GM19043 (cell line): ENCODE results near the gene PTP4A2.
"Not testable (repeated sequence)": the region's sequence is repeated elsewhere in the genome, so short reads cannot be mapped to it uniquely, and the experiment has no call there.

Experiments used
- ATAC-seq: cut with Tn5 transposase; IDR thresholded peaks from one replicate; pipeline ENCODE4 v1.9.1; 2021; ENCODE audit warnings: low read depth; ENCODE audit not compliant: unreplicated experiment

The PTP4A2 gene

DNA sequence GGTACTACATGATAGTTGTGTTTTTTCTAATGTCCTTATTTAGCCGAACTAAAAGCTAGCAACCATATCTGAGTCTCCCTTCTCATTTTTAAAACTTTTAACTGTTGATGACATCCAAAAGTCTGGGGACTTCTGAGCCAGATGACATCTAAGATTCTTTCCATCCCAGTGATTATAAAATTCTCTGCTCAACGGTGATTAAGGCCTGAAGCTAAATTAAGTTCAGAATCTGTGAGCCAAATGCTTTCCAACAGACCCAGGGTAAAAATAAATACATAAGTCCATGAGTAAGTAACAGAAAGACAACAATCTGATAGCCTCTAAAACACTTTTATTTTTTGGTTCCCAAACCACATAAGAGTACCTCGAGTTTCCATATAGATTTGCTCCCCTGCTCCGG lies 13.1 kb upstream of the PTP4A2 start:
- no peak for ATAC-seq

DNA sequence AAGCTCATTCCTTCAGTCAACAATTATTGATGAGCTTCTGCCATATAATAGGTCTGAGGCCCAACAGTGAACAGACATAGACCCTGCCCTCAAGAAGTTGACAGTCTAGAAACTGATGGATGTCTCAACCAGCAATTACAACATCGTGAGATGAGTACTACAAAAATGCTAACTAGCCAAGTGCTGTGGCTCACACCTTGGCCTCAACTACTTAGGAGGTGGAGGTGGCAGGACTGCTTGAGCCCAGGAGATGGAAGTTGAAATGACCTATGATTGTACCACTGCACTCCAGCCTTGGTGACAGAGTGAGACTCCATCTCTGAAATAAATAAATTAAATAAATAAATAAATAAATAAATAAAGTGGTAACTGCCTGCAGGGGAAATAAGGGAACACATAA lies 11.7 kb upstream of the PTP4A2 start:
- ATAC-seq, result no peak

DNA sequence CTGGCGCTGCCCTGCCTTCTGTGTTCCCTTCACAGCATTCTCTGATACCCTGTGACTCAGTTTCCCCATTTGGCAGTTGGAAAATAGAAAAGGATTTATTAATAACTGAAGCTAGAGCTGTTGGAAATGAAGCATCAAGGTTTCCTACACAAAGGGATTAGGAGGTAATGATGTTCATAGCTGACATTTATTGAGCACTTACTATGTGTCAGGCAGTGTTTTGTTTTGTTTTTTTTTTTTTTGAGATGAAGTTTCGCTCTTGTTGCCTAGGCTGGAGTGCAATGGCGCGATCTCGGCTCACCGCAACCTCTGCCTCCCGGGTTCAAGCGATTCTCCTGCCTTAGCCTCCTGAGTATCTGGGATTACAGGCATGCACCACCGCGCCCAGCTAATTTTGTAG lies 7.5 kb upstream of the PTP4A2 start:
- not testable (repeated sequence) for ATAC-seq

DNA sequence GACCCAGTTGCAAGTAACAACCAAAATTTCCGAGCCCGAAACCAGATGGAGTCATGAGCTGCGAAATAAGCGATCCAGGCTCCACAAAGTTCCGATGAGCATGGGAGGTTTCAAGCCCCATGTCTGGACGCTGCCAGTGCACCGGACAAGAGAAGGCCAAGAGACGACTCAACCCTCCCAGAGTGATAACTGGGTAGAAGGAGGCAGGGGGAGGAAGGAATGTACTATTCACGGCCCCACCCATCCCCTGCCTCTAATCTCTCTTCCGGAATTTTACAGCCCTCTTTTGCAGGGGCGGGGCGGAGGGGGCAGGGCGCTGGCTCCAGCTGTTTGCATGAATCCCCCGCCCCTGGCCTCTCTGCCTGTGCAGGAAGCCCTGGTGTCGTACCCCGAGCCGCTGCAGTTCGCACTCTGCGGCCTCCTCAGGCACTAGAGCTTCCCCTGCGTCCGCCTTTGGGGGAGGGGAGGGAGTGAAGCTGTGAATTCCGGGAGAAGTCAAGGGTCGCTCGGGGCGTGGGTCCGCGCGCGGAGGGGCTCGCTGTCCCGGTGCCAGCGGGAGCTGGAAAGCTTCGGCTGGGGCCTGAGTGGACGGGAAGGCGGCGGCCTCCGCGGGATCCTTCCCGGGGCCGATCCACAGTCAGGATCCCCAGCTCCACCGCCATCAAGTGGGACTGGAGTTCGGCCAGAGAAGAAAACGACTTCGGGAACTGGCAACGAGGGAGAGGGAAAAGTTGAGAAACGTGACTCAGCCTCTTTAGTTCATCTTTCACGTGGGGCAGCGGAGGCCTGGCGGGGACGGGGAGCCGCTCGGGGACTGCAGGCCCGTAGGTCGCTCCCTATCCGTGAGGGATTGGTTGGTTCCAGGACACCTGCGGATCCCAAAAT lies 6.3 kb upstream of the PTP4A2 start:
- peak; percentile 57 for ATAC-seq

DNA sequence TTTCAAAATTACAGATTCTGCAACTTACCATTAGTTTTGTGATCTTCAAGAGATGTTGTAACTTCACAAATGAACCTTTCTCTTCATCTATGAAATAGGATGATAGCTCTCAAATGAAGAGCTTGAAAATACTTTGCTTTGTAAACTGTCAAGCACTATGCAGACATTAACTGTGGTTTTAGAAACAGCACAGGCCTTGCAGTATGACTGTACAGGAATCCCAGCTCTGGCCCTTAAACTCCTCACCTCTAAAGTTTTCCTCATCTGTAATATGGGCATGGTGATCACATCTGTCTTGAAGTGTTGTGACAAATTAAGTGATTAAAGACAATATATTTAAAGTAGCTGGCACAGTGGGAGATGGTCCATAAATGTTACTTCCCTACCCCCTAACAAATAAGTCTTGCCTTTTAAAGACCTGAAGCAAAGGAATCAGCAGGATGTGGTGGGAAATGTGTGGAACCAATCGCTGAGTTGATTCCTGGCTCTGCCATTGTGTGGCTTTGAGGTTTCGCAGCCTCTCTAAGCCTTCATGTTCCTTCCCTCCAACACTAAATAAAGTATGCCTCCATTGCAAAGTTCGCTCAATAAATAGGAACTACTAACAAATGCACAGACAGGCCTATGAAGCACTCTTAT lies 5.5 kb upstream of the PTP4A2 start:
- ATAC-seq, result no peak

DNA sequence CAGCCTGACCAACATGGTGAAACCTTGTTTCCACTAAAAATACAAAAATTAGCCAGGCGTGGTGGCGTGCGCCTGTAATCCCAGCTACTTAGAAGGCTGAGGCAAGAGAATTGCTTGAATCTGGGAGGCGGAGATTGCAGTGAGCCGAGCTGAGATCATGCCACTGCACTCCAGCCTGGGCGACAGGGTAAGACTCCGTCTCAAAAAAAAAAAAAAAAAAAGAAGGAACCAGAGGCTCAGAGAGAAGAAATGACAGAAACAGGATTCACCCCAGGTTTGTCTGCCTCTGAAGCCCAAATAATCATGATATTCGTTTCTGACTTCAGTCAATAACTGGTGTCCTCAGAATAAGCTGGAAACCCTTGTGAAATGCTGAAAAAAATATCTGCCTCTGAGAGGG lies 3.9 kb upstream of the PTP4A2 start:
- not testable (repeated sequence) for ATAC-seq

DNA sequence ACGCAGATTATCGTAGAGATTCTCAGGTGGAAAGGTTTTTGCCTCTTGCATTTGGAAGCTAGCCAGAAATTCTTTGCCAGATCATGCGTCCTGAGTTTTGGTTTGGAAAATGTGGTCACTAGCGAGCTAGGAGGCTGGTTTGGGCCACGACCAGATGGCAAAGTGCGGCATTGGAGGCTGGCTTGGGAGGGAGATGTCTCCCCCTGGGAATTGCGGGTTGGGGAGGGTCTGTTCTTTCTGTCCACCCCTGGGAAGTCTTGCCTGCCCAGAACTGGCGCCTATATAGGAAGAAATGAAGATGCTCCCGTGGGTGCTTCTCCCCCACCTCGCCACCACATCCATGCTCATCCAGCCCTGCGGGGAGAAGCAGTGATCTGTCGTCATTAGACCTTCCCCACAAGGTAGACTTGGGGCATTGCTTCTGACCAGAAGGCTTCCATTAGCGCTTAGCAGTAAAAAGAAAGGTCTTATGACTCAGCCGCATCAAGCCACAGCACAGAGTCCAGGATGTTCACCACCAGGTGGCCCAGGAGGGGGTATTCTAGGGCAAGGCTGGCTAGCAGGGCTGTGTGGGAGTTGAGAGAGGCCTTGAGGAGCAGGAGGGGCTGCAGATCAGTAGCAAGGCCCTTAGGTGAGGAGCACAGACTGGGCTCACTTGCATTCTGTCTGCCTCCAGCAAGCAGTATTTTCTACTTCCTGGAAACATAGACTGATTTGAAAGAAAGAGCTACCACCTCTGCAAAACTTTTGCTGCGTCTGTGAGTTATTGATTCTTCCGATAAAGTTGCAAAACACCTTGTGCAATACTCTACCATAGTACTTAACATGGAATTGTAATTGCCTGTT lies 1.5 kb upstream of the PTP4A2 start:
- ATAC-seq, result peak; percentile 35

DNA sequence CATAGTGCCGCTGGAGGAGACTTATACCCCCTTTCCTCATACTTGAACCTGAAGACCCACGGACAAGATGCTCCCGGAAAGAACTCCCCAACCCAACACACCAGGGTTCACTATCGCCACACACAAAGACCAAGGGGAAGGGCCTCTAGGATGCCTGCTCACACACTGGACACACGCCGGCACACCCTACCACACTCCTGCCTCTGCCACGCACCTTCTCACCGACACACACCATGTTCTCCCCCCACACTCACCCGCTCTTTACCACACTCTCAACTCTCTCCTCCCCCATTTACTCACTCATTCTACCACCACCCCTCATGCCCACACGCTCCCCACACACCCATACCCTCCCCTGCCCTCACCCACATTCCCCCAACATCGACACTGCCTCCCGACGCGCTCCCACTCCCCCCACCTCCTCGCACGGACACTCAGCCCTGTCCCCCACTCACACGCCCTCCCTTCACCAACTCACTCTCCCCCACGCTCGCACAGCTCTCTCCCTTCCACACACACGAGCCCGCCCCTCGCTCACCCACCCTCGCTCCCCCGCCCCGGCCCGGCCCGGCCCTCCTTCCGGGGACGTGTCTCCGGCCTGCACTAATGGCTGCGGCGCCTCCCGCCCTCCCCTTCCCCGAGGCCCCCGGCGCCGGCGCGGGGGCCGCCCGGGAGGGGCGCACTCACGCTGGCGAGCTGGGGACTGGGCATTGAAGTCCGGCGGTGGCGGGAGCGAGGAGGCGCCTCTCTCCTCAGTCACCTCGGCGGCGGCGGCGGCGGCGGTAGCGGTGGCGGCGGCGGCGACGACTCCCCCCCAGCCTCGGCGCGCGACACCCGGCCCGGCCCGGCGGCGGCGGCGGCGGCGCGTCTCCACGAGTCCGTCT lies 626 bp downstream of the PTP4A2 start:
- peak; percentile 11 for ATAC-seq

DNA sequence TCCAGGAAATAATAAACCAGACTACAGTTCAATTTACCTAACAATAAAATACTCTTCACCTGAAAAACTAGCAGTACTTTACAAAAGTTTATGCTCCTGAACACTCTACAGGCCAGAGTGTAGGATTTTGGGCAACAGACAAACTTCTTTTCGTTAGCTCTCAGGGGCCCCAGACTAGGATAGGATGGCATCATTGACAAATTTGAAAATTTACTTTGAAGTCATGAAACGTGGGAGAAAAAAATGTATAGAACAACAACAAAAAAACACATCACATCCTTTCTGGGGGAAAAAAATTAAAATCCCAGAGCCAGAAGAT lies 1.2 kb downstream of the PTP4A2 start:
- no peak for ATAC-seq

DNA sequence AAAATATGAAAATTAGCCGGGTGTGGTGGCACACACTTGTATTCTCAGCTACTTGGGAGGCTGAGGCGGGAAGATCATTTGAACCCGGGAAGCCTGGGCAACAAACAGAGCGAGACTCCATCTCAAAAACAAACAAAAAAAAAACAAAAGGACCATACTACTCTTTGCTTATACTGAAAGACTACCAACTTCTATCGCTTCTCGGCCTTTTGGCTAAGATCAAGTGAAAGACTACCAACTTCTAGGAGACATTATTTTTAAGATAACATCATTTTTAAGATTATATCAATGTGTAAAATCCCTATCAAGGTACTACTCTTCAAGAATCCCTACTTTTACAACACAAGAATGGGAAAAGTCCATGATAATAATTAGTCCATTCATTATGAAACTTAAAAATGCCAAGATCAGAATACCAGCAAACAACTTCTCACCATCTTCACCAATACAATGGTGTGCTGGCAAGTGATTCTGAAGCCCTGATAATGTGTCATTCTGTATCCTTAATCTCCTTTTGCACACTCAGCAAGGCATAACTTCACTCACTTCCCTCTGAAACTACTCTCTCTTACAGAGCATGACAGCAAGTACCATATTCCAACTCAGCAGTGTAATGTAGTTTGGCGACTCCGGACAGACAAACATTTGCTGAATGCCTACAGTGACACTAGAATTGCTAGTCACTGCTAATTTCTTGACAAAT lies 1.7 kb downstream of the PTP4A2 start:
- no peak for ATAC-seq

DNA sequence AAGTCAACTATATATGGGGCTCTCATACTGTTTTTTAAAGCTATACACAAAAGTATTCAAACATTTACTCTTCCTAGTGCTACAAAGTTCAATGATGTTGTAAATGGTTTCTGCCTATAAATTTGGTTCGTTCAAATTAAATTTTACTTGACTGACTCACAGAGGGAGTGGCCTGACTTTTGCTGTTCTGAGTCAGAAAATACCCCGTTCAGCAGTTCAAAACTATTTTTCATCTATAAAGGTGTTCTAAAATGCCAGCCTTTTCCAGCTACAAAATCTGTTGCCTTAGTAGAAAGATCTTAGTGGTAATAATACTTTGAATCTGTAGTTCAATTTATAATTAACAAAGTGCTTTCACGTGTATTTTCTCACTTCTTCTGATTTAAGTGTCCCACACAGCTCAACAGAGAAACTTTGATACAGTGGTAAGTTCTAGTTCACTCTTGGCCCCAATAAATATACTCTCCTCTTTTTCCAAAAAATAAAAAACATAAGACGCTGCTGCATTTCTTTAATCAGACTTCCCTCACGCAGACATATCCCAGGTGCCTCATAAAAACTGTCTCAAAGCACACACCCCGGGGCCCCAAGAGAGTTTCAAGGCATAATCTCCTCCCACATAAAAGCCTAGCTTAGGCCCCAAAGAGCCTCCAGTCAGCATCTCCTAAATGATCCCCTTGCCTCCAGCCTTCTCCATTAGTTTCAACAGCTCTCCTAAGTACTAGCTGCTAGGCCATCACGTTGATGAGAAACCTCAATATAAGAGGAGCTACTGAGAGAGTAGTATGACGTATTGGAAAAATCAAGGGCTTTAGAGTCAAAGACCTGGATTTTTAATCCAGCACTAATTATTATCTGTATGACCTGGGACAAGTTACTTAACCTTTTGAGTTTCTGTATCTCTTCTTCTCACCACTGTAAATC lies 3.2 kb downstream of the PTP4A2 start:
- no peak for ATAC-seq

DNA sequence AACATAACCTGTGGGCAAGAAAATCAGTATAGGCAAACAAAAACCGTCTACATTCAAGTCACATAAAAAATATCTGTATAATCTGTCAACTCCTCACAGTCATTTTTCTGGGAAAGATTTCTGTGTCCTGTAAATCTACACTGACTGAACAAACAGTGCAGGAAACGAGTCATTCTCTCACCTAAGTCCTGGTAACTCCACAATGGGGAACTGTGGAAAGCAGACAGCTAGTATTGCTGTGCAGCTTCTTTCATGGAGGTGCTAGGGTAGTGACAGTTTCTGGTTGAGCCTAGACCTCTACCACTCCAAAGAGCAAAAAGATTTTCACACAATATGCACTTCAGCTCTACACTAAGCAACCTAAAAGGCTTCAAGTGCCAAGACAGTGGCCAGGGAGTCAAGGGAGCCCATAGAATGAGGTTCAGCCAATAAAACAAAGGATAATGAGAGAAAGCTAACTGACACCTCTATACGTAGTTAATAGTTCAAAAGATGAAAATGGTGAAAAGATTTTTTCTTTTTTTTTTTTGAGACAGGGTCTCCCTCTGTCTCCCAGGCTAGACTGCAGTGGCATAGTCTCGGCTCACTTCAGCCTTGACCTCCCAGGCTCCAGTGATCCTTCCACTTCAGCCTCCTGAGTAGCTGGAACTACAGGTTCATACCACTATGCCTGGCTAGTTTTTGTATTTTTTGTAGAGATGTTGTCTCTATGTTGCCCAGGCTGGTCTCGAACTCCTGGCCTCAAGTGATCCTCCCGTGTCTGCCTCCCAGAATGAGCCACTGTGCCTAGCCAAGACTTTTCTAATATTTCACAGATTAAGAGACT lies 5.5 kb downstream of the PTP4A2 start:
- ATAC-seq, result no peak

DNA sequence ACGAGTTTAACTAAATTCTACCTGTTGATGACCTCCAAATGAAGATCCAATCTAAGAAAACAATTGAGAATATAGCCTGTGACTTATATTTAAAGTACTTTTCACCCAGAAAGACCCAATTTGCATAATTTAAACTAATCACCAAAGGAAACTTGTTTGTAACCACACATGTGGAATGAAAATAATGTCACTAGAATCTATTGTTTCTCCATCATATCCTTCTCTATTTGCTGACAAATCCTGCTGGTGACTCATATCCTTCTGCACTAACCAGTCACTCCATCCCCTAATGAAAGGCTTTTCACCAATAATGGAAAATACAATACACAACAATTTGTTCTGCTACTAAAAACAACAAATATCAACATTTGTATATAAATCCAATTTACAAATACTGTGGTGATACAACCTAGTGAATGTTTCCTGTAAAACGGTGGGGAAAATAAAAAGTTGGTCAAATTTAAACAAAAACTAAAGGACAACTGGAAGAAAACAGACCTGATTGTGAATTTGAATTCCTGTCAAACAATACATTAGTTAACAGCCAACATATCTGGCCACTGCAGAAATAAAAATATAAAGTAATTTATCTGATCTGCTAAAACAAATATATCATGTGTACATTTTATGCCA lies 6.5 kb downstream of the PTP4A2 start:
- no peak for ATAC-seq

DNA sequence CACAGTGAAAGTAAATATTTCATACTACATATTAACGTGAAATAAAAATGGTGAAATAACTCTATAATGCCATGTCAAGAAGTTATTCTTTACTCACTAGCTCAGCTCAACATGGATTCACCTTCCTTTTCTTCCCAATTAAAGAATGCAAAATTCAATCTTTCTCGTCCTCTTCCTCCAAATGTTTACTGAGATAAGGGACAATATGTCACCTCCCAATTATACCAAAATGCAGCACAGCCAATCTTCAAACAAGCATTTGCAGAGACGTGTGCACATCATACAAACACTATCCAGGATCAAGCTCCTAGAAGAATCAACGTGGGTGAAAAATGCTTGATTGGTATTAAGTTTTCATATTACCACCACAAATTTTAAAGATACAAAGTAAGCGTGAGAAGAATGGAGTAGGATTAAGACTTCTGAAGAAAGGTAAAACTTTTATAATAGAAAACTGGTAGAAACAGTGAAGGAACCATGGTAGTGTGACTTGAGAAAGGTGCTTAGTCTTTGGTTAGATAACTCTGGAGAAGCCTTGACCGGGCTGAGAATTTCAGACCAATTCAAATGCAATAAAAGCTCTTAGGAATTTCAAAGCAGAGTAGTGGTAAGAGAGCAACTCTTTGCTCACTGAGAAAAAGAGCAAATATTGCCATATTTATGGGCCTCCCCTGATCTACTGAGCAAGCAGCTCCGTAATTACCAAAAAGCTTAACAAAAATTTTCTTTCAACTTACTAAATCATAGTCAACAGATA lies 7.2 kb downstream of the PTP4A2 start:
- ATAC-seq, result no peak

DNA sequence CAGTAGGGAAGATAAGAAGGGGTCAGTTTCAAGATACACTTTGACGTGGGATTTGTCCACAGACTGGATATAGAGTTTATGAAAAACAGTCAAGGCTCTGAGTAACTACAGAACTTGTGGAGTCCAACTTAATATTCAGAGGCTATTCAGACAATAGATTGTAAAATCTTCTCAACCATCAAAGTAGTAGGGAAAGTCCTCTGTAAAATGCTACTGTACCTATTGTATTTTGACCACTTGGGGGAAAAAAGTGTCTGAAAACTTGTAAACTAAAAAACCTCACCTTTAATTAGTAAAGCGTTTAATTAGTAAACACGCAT lies 10.5 kb downstream of the PTP4A2 start:
- ATAC-seq, result no peak

DNA sequence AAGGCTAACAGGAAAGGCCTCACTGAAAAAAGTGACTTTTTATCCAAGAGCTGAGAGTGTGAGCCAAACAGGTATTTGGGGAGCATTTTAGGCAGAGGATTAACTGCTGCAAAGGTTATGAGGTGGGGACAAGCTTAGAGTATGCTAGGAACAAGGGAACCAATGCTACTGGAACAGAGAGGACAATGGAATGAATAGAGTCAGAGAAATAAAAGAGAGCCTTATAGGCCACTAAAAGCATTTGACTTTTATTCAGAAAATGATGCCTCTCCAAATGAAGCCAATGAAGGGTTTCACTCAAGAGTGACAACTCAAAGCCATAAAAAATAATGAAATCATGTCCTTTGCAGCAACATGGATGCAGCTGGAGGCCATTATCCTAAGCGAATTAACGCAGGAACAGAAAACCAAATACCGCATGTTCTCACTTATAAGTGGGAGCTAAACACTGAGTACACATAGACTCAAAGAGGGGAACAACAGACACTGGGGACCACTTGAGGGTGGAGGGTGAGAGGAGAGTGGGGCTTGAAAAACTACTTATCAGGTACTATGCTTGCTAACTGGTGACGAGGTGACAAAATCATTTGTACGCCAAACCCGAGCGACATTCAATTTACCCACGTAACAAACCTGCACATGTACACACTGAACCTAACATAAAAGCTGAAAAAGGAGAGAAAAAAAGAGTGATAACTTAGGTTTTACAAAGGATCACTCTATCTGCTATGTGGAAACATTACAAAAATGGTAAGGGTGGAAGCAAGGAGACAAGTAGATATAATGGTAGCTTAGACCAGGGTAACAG lies 11.1 kb downstream of the PTP4A2 start:
- ATAC-seq, result no peak
